Mesodermal cell (in vitro differentiated cells): ENCODE results near the gene BMERB1.
"Not testable (repeated sequence)": the region's sequence is repeated elsewhere in the genome, so short reads cannot be mapped to it uniquely, and the experiment has no call there.

ENCODE experiments used
- H3K27ac ChIP-seq: 2 replicates; pipeline ENCODE4 v1.7.0; 2013; ENCODE audit warnings: mild to moderate bottlenecking, low read depth, low read length, moderate library complexity; ENCODE audit not compliant: severe bottlenecking
- H3K36me3 ChIP-seq: 2 replicates; pipeline ENCODE4 v1.7.1; 2013; ENCODE audit warnings: mild to moderate bottlenecking, low read length, moderate library complexity; ENCODE audit not compliant: control insufficient read depth, insufficient read depth
- H3K4me1 ChIP-seq: one replicate; pipeline ENCODE4 v1.7.1; 2013; ENCODE audit warnings: mild to moderate bottlenecking, low read length; ENCODE audit not compliant: insufficient read depth, control insufficient read depth, poor library complexity, severe bottlenecking
- H3K4me3 ChIP-seq: 2 replicates; pipeline ENCODE4 v1.7.0; 2013; ENCODE audit warnings: low read length, control low read depth, mild to moderate bottlenecking; ENCODE audit not compliant: insufficient read depth, poor library complexity, severe bottlenecking; ENCODE audit errors: extremely low read depth
- H3K9me3 ChIP-seq: 2 replicates; pipeline ENCODE4 v1.7.1; 2013; ENCODE audit warnings: mild to moderate bottlenecking, low read length, moderate library complexity; ENCODE audit not compliant: control insufficient read depth
- WGBS, 2 experiments: methylation state at CpG; one replicate each; pipeline ENCODE4 v1.1.5; 2013; ENCODE audit warnings: missing lambda C conversion rate in 2 of 2; ENCODE audit not compliant: insufficient coverage in 2 of 2; 5-methylcytosine and 5-hydroxymethylcytosine counted together

The BMERB1 gene

DNA sequence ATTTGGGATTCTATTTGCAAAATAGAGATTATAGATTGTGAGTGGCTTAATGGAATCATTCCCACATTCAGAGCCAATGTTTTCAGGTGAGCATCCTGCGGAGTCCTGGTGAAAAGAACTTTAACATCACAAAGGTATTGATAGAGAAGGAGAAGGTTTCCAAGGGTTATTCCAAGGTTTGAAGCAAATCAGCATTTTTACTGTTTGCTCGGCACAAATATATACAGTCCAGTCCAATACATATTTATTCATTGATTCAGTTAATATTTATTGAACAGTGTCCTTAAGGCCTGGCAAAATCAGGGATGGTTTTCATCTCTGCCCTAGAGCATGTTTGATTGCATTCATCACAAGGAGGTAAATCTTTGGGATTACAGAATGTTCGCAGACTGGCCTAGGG lies 32.4 kb upstream of the BMERB1 start:
- H3K27ac ChIP-seq, result no peak overlapping the region
- no peak overlapping the region for H3K4me3 ChIP-seq
- H3K9me3 ChIP-seq, result no peaks in the 10 kb centered on the region
- no peaks in the 10 kb centered on the region for H3K4me1 ChIP-seq
- H3K36me3 ChIP-seq, result no peaks in the 10 kb centered on the region
- 67% methylated on average over 1 of the region's 3 CpGs; no CpG with 5 or more reads in 1 of the 2 experiments for WGBS, 2 experiments

DNA sequence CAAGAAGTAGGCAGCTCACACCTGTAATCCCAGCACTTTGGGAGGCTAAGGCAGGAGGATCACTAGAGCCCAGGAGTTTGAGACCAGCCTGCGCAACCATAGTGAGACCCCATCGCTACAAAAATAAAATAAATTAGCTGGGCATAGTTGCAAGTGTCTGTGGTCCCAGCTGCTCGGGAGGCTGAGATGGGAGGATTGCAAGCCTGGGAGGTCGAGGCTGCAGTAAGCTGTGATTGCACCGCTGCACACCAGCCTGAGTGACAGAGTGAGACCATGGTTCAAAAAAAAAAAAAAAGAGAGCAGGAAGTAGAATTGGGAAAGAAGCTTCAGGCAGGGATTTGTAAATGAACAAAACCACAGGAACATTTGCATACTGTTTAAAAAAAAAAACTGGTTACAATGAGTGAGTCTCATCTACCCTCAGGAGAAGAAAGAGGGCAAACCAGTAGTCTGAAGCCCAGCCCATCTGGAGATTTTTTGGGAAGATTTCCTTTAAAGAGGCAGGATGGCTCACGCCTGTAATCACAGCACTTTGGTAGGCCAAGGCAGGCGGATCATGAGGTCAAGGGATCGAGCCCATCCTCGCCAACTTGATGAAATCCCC lies 30.9 kb upstream of the BMERB1 start:
- H3K36me3 ChIP-seq, result no peaks in the 10 kb centered on the region
- H3K4me1 ChIP-seq, result no peaks in the 10 kb centered on the region
- WGBS, 2 experiments, result 93% methylated on average over 8 to 9 of the region's 9 CpGs
- no peak overlapping the region for H3K4me3 ChIP-seq
- no peaks in the 10 kb centered on the region for H3K9me3 ChIP-seq
- no peak overlapping the region for H3K27ac ChIP-seq

DNA sequence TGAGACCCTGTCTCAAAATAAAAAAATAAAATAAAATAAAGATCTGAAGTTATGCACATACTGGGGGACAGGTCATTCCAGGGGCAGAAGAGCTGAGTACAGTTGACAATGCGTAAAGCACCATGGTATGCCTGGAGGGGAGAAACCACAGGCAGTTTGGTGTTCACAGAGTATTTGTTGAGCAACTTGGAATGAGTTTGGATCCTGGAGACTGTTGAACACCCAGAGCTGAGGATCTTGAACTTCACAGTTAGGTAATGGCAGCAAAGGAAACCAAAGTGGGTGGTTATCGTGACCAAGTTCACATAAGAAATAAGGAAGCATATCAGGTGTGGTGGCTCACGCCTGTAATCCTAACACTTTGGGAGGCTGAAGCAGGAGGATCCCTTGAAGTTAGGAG lies 30.3 kb upstream of the BMERB1 start:
- H3K27ac ChIP-seq, H3K4me1 ChIP-seq, H3K4me3 ChIP-seq, H3K9me3 ChIP-seq, H3K36me3 ChIP-seq: not testable (repeated sequence)
- 97 to 98% methylated on average over 3 of the region's 3 CpGs for WGBS, 2 experiments

DNA sequence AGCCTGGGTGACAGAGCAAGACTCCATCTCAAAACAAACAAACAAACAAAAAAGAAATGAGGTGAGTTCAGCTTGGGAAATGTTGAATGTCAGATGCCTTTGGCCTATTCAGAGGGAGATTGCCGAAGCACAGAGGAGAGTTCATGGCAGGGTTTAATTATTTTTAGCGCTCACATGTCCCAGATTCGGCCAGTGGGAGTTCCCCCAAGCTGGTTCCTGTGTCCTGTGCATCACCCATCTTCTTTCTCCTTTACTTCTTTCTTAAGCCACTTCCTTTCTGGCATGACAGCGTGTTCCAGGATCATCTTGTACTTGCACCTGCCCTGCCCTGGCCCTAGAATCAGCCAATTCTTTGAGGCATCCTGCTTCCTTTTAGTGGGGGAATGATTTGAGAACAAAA lies 29.6 kb upstream of the BMERB1 start:
- Histone ChIP-seq H3K4me1 (no peaks in the 10 kb centered on the region), H3K4me3 (no peak overlapping the region), H3K27ac (no peak overlapping the region), H3K36me3 (no peaks in the 10 kb centered on the region), H3K9me3 (no peaks in the 10 kb centered on the region)
- WGBS, 2 experiments, result 70 to 87% methylated on average over 3 of the region's 4 CpGs

DNA sequence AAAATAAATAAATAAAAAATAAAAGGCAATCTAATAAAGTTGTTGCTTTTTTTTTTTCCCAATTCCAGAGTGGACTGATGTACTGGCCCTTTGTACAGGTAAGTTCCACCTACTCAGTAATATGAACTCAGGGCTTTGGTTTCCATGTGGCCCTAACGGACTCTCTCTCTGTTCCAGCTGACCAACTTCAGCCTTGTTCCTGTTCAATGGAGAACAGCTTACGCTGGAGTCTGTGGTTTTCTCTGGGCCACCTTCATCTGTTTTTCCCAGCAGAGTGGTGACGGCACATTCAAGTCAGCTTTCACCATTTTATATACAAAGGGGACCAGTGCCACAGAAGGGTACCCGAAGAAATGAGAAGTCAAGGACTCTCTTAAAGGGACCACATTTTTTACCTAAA lies 26.6 kb upstream of the BMERB1 start:
- not testable (repeated sequence) for H3K4me3 ChIP-seq, H3K36me3 ChIP-seq, H3K27ac ChIP-seq, H3K4me1 ChIP-seq, H3K9me3 ChIP-seq
- WGBS, 2 experiments, result 92 to 100% methylated on average over 2 to 4 of the region's 4 CpGs

DNA sequence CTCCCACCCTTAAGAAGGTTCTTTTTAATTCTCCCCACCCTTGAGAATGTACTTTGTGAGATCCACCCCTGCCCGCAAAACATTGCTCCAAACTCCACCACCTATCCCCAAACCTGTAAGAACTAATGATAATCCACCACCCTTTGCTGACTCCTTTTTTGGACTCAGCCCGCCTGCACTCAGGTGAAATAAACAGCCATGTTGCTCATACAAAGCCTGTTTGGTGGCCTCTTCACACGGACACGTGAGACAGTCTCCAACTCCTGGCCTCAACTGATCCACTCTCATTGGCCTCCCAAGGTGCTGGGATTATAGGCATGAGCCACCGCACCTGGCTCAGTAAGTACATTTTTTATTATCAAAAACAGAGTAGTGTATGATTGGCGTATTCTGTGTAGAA lies 24.9 kb upstream of the BMERB1 start:
- 81 to 93% methylated on average over 3 to 4 of the region's 6 CpGs for WGBS, 2 experiments

DNA sequence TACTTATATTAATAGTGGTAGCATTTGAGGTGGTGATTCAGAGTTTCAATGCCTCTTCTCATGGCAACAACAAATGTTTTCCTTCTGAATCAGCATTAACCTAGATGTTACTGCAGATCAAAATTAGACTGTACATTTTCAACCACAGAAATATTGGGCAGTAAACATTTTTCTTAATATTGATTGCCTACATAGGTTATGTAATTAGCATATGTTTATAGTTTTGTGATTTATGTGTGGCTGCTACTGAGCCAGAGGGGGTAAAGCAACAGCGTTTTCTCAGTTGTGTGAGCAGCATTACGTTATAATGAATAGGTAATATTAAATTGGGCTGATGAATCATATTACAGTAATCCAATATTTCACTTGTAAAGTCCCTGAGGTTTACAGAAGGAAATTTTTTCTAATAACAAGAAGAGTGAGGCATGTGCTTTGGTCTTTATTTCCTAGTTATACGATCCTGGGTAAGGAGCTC lies 18.8 kb upstream of the BMERB1 start:
- Histone ChIP-seq H3K9me3 (no peaks in the 10 kb centered on the region), H3K4me3 (no peak overlapping the region)
- WGBS, 2 experiments, result 71% methylated on average over 1 of the region's 3 CpGs; no CpG with 5 or more reads in 1 of the 2 experiments

More for the DNA sequence above, 24.9 kb upstream of the BMERB1 start:
- not testable (repeated sequence) for H3K27ac ChIP-seq, H3K36me3 ChIP-seq, H3K4me3 ChIP-seq, H3K4me1 ChIP-seq, H3K9me3 ChIP-seq

DNA sequence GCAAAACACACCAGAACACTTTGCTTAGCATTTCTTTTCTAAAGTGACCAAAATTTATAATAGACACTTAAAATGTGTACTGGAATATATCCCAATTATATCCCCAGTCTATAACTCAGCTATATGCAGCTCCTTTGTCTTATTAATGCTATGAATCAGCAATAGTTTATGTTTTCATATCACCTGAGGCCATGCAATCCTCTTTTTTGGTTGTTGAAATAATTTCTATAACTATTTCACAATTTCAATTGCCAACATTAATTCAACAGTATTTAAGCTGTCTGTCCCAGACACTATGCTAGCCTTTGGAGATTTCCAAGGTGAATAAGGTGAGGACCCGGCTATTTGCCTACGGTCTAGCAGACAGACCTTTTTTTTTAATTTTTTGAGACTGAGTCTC lies 17.2 kb upstream of the BMERB1 start:
- Histone ChIP-seq H3K4me3 (no peak overlapping the region), H3K4me1 (no peaks in the 10 kb centered on the region), H3K36me3 (no peaks in the 10 kb centered on the region), H3K27ac (no peak overlapping the region), H3K9me3 (no peaks in the 10 kb centered on the region)
- WGBS, 2 experiments, result 92 to 100% methylated on average over 2 of the region's 2 CpGs

More for the DNA sequence above, 18.8 kb upstream of the BMERB1 start:
- no peaks in the 10 kb centered on the region for H3K4me1 ChIP-seq
- no peaks in the 10 kb centered on the region for H3K36me3 ChIP-seq
- no peak overlapping the region for H3K27ac ChIP-seq

DNA sequence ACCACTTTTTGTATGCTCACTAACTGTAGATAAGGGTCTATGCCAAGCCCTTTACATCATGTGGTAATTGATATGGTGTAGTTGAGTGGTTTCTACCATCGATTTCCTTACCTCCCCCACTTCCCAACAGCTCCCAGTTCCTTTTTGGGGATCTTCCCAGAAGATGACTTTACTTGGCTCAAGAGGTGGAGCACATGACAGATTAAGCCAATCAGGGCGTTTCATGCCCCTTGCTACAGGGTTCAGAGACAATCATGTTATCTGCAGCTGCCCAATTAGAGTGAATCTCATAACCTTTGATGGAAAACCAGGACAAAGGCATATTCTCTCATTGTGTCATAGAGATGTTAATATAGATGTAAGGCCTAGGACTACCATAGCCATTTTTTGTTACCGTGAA lies 16.2 kb upstream of the BMERB1 start:
- 92 to 100% methylated on average over 1 to 2 of the region's 3 CpGs for WGBS, 2 experiments
- no peaks in the 10 kb centered on the region for H3K9me3 ChIP-seq
- no peaks in the 10 kb centered on the region for H3K4me1 ChIP-seq
- no peak overlapping the region for H3K4me3 ChIP-seq
- H3K27ac ChIP-seq, result no peak overlapping the region
- no peaks in the 10 kb centered on the region for H3K36me3 ChIP-seq

DNA sequence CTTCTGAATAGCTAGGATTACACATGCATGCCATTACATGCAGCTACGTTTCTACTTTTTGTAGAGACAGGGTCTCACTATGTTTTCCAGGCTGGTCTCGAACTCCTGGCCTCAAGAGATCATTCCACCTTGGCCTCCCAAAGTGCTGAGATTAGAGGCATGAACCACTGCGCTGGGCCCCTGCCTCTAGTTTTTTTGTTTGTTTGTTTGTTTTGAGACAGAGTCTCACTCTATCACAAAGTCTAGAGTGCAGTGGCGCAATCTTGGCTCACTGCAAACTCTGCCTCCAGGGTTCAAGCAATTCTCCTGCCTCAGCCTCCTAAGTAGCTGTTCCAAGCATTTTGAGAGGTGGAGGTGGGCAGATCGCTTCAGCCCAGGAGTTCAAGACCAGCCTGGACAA lies 12.7 kb upstream of the BMERB1 start:
- H3K4me1 ChIP-seq, H3K9me3 ChIP-seq, H3K4me3 ChIP-seq, H3K36me3 ChIP-seq, H3K27ac ChIP-seq: not testable (repeated sequence)
- 74 to 77% methylated on average over 2 of the region's 5 CpGs for WGBS, 2 experiments

DNA sequence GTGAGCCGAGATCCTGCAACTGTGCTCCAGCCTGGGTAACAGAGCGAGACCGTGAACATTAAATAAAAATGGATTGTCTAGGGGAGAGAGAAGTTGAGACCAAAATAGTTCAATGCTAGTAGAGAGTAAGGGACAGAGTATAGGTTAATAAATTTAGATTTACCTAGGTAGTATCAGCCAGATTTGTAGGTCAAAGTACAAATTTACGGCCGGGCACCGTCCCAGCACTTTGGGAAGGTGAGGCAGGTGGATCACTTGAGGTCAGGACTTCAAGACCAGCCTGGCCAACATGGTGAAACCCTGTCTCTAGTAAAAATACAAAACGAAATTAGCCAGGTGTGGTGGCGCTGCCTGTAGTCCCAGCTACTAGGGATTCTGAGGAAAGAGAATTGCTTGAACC lies 12.2 kb upstream of the BMERB1 start:
- 85 to 89% methylated on average over 8 of the region's 8 CpGs for WGBS, 2 experiments
- H3K27ac ChIP-seq, result no peak overlapping the region
- H3K9me3 ChIP-seq, result no peaks in the 10 kb centered on the region
- no peaks in the 10 kb centered on the region for H3K36me3 ChIP-seq
- no peak overlapping the region for H3K4me3 ChIP-seq
- no peaks in the 10 kb centered on the region for H3K4me1 ChIP-seq
